Astrocyte of the spinal cord (primary cell): ENCODE measurements around the gene TOMM40.

ENCODE experiments used
- DNase-seq: peaks from one replicate; pipeline ENCODE4 v3.0.0; 2011; ENCODE audit warnings: low read depth, low spot score
- H3K4me3 ChIP-seq: 2 replicates; pipeline ENCODE4 v1.5.1; 2011; ENCODE audit warnings: low read depth, mild to moderate bottlenecking, low read length, moderate library complexity
- in situ Hi-C: cut with HindIII; loops from 2 replicates; pipeline ENCODE4 v1.10.0; 2017; ENCODE audit warnings: low sequenced_read_pairs
- TF ChIP-seq, protein P1 (sequence below): IDR thresholded peaks from 2 replicates; pipeline ENCODE4 v1.5.1; 2012; ENCODE audit warnings: low read depth, mild to moderate bottlenecking, low read length, inconsistent platforms

TOMM40 gene

DNA sequence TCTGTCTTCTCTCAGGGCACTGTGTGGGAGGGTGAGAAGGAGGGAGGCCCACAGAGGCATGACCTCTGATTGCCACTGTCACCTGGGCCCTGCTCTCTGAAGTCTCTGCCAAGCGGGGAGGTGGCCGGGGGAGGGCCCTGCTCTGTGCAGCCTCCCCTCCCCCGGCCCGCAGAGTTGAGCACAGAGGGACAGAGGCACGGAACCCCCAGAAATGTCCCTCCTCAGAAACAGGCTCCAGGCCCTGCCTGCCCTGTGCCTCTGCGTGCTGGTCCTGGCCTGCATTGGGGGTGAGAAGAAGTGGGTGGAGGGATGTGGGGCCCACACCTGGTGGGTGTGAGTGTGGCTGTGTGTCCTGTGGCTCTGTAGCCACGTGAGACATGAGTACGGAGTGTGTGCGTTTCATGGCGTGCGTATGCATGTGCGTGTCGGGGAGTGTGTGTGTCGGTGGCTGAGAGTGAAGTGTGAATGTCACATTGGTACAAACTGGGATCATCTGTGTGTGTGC lies 51.1 kb downstream of the TOMM40 start, which contains the start of gene APOC4:
APOC4 (plus strand) TSS at position 171 of the 505 bp plus-strand sequence; CDS start at position 212, 41 bp downstream.
- in situ Hi-C loops, result no loop called here
- DNase-seq, result no peak
- TF ChIP-seq, protein P1, sequence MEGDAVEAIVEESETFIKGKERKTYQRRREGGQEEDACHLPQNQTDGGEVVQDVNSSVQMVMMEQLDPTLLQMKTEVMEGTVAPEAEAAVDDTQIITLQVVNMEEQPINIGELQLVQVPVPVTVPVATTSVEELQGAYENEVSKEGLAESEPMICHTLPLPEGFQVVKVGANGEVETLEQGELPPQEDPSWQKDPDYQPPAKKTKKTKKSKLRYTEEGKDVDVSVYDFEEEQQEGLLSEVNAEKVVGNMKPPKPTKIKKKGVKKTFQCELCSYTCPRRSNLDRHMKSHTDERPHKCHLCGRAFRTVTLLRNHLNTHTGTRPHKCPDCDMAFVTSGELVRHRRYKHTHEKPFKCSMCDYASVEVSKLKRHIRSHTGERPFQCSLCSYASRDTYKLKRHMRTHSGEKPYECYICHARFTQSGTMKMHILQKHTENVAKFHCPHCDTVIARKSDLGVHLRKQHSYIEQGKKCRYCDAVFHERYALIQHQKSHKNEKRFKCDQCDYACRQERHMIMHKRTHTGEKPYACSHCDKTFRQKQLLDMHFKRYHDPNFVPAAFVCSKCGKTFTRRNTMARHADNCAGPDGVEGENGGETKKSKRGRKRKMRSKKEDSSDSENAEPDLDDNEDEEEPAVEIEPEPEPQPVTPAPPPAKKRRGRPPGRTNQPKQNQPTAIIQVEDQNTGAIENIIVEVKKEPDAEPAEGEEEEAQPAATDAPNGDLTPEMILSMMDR, result no peak
- H3K4me3 ChIP-seq, result no peak within 1 kb of the TSS

GRCh38 chr19:44943801-44944249 lies 52.8 kb downstream of the TOMM40 start:
- DNase-seq, result no peak
- TF ChIP-seq, protein P1, result no peak
- H3K4me3 ChIP-seq, result no peak overlapping the region
- in situ Hi-C loops, result no loop called here

DNA sequence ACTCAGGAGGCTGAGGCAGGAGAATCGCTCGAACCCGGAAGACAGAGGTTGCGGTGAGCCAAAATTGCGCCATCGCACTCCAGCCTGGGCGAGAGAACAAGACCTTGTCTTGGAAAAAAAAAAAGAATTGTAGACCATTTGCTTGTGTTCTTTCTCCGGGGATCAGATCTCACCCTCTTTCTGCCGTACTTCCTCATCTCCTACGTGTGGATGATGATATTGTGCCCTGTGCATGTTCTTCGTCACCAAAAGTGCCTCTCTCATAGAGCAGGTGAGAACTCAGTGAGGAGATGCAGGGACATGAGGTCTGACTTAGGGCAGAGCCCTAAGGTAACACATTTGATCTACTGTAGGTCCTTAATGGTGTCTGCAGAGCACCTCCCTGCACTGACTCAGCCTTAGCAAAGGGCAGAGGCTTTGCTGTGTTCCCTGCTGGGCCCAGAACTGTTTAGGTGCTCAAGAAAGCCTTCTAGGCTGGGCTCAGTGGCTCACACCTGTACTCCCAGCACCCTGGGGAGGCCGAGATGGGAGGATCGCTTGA lies 56.1 kb downstream of the TOMM40 start:
- H3K4me3 ChIP-seq, result no peak overlapping the region
- TF ChIP-seq, protein P1, result no peak
- DNase-seq, result no peak
- in situ Hi-C loops, result no loop called here

DNA sequence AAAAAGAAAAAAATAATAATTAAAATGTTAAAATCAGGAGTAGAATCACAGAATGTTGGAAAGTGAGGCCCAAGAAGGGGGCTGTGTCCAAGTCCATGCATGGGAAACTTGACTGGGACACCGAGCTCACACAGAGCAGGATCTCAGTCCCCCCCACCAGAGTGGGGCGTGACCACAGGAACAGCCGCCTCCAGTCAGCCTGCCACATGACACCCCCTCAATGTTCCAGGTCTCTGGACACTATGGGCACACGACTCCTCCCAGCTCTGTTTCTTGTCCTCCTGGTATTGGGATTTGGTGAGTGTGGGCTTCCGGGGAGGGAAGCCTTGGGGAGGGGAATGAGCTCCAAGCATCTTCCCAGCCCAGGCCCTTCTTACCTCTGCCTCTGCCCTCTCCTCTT lies 57.2 kb downstream of the TOMM40 start:
- no peak overlapping the region for H3K4me3 ChIP-seq
- TF ChIP-seq, protein P1, result no peak
- no peak for DNase-seq
- in situ Hi-C loops, result no loop called here

DNA sequence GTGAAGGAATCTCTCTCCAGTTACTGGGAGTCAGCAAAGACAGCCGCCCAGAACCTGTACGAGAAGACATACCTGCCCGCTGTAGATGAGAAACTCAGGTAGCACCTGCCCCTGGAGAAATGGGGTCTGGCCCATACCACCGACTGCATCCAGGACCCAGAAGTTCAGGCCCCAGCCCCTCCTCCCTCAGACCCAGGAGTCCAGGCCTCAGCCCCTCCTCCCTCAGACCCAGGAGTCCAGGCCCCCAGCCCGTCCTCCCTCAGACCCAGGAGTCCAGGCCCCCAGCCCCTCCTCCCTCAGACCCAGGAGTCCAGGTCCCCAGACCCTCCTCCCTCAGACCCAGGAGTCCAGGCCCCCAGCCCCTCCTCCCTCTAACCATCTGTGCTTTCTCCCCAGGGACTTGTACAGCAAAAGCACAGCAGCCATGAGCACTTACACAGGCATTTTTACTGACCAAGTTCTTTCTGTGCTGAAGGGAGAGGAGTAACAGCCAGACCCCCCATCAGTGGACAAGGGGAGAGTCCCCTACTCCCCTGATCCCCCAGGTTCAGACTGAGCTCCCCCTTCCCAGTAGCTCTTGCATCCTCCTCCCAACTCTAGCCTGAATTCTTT lies 57.8 kb downstream of the TOMM40 start:
- no peak overlapping the region for H3K4me3 ChIP-seq
- no peak for DNase-seq
- TF ChIP-seq, protein P1, result no peak
- in situ Hi-C loops, result no loop called here

DNA sequence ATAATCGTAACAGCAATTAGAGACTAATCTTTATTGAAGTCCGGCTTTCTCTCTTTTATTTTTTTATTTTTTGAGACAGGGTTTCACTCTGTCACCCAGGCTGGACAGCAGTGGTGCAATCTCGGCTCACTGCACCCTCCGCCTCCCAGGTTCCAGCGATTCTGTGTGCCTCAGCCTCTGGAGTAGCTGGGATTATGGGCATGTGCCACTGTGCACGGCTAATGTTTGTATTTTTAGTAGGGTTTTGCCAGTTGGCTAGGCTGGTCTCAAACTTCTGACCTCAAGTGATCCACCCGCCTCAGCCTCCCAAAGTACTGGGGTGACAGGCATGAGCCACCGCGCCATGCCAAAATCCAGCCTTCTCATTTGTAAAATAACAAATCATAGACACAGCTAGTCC lies 58.5 kb downstream of the TOMM40 start:
- H3K4me3 ChIP-seq, result no peak overlapping the region
- TF ChIP-seq, protein P1, result no peak
- no peak for DNase-seq
- in situ Hi-C loops, result no loop called here
